ENCODE data around the gene TCF23.

Gene TCF23

GRCh38 chr2:27199241-27199640, 50.4 kb downstream of the TCF23 start:
- no peak overlapping the region for H3K27ac ChIP-seq (ENCODE audit: low read depth, low read length)
- H3K4me3 ChIP-seq (ENCODE audit: low read length) = no peak overlapping the region
- TF ChIP-seq CTCF (IDR thresholded peaks at IDR 0.05; ENCODE audit: low read depth, low read length, poor library complexity, severe bottlenecking) (no peak), EZH2phosphoT487 (IDR thresholded peaks at IDR 0.05; ENCODE audit: borderline replicate concordance, low read length) (no peak)
- peaks cover 33% of the 10 kb centered on the region for H3K4me1 ChIP-seq (ENCODE audit: control insufficient read depth, low read length)
- no peaks in the 10 kb centered on the region for H3K79me2 ChIP-seq (ENCODE audit: control insufficient read depth, low read length)
- peaks cover 22% of the 10 kb centered on the region for H3F3A ChIP-seq (ENCODE audit: control insufficient read depth, insufficient read depth)
- no peaks in the 10 kb centered on the region for H3K27me3 ChIP-seq (ENCODE audit: control insufficient read depth, low read length)
- H4K20me1 ChIP-seq (ENCODE audit: control insufficient read depth, insufficient read depth, low read depth, low read length) = no peaks in the 10 kb centered on the region
- no peaks in the 10 kb centered on the region for H3K9me2 ChIP-seq (replicated peaks; ENCODE audit: control insufficient read depth, low read length)
- peaks cover 41% of the 10 kb centered on the region for H3K36me3 ChIP-seq (ENCODE audit: control insufficient read depth, low read length)
- H3K4me2 ChIP-seq (ENCODE audit: low read length) = no peak overlapping the region
- no peaks in the 10 kb centered on the region for H3K9me3 ChIP-seq (ENCODE audit: control insufficient read depth, insufficient read depth, low read length)

GRCh38 chr2:27201675-27202074, 52.9 kb downstream of the TCF23 start:
- no peaks in the 10 kb centered on the region for H3K79me2 ChIP-seq (ENCODE audit: control insufficient read depth, low read length)
- peaks cover 9% of the 10 kb centered on the region for H3F3A ChIP-seq (ENCODE audit: control insufficient read depth, insufficient read depth)
- H3K9me3 ChIP-seq (ENCODE audit: control insufficient read depth, insufficient read depth, low read length) = no peaks in the 10 kb centered on the region
- no peak overlapping the region for H3K4me2 ChIP-seq (ENCODE audit: low read length)
- TF ChIP-seq CTCF (IDR thresholded peaks at IDR 0.05; ENCODE audit: low read depth, low read length, poor library complexity, severe bottlenecking) (no peak), EZH2phosphoT487 (IDR thresholded peaks at IDR 0.05; ENCODE audit: borderline replicate concordance, low read length) (no peak)
- no peaks in the 10 kb centered on the region for H3K9me2 ChIP-seq (replicated peaks; ENCODE audit: control insufficient read depth, low read length)
- no peaks in the 10 kb centered on the region for H4K20me1 ChIP-seq (ENCODE audit: control insufficient read depth, insufficient read depth, low read depth, low read length)
- no peak overlapping the region for H3K27ac ChIP-seq (ENCODE audit: low read depth, low read length)
- peaks cover 65% of the 10 kb centered on the region for H3K36me3 ChIP-seq (ENCODE audit: control insufficient read depth, low read length)
- H3K4me3 ChIP-seq (ENCODE audit: low read length) = no peak overlapping the region
- peaks cover 15% of the 10 kb centered on the region for H3K4me1 ChIP-seq (ENCODE audit: control insufficient read depth, low read length)
- H3K27me3 ChIP-seq (ENCODE audit: control insufficient read depth, low read length) = no peaks in the 10 kb centered on the region

GRCh38 chr2:27202854-27203253, 54.0 kb downstream of the TCF23 start:
- TF ChIP-seq CTCF (IDR thresholded peaks at IDR 0.05; ENCODE audit: low read depth, low read length, poor library complexity, severe bottlenecking) = no peak
- TF ChIP-seq EZH2phosphoT487 (IDR thresholded peaks at IDR 0.05; ENCODE audit: borderline replicate concordance, low read length) = no peak
- Histone ChIP-seq H3K36me3 (ENCODE audit: control insufficient read depth, low read length) (peaks cover 77% of the 10 kb centered on the region), H4K20me1 (ENCODE audit: control insufficient read depth, insufficient read depth, low read depth, low read length) (no peaks in the 10 kb centered on the region), H3K9me3 (ENCODE audit: control insufficient read depth, insufficient read depth, low read length) (no peaks in the 10 kb centered on the region), H3F3A (ENCODE audit: control insufficient read depth, insufficient read depth) (no peaks in the 10 kb centered on the region), H3K27ac (ENCODE audit: low read depth, low read length) (no peak overlapping the region), H3K4me1 (ENCODE audit: control insufficient read depth, low read length) (peaks cover 4% of the 10 kb centered on the region), H3K79me2 (ENCODE audit: control insufficient read depth, low read length) (no peaks in the 10 kb centered on the region), H3K4me3 (ENCODE audit: low read length) (no peak overlapping the region), H3K27me3 (ENCODE audit: control insufficient read depth, low read length) (no peaks in the 10 kb centered on the region), H3K9me2 (replicated peaks; ENCODE audit: control insufficient read depth, low read length) (no peaks in the 10 kb centered on the region), H3K4me2 (ENCODE audit: low read length) (no peak overlapping the region)
